Stimulated activated CD8-positive, alpha-beta memory T cell treated with anti-CD3 and anti-CD28 coated beads, Interleukin-15, amount 100 ng/mL, for 48 hours (primary cell): ENCODE data around the gene PSEN1.

ENCODE experiments used
- DNase-seq, 2 donors: peaks; one replicate each; pipeline ENCODE4 v3.0.0-alpha.2; 2020; ENCODE audit warnings: low read depth in 2 of 2

PSEN1 gene

GRCh38 chr14:73253721-73254120 lies 117.4 kb downstream of the PSEN1 start:
- no peak for DNase-seq

DNA sequence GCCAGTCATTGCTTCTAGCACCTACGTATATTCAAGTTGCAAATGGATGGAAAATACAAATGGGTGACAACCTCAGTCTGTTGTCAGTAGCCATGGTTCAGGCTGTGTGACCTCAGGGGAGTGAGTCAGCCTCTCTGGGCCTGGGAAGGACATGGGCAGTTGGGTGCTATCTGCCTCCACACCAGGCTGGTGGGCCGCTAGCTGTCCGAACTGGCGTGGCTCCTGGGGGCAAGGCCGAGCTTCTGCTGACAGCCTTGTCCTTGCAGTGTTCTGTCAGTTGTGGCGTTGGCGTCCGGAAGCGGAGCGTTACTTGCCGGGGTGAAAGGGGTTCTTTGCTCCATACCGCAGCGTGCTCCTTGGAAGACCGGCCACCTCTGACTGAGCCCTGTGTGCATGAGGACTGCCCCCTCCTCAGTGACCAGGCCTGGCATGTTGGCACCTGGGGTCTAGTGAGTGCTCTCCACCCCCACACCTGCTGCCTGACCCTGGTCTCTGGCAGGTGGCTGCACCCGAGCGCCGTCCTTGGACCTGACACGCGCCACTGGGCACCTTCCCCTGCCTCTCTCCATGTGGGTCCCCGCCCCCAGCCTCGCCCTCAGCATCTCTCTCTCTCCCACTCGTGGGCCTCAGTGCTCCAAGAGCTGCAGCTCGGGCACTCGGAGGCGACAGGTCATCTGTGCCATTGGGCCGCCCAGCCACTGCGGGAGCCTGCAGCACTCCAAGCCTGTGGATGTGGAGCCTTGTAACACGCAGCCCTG lies 118.1 kb downstream of the PSEN1 start:
- no peak for DNase-seq

DNA sequence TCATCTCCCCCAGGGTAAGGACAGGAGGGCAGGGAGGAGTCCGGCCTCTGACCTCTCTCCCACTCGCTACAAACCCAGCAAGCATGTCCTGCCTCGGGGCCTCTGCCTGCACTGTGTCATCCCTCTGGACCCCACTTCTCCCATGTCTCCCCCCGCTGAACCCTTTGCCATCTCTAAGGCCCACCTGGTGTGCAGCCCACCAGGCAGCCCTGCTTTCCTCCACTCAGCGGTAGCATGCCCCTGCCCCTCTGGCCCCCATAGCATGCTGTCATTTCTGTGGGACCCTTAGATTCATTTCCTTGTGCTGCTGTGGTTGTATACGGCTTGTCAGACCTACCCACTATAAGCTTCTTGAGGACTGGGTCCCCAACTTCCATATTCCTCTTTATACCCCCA lies 118.7 kb downstream of the PSEN1 start:
- no peak for DNase-seq

DNA sequence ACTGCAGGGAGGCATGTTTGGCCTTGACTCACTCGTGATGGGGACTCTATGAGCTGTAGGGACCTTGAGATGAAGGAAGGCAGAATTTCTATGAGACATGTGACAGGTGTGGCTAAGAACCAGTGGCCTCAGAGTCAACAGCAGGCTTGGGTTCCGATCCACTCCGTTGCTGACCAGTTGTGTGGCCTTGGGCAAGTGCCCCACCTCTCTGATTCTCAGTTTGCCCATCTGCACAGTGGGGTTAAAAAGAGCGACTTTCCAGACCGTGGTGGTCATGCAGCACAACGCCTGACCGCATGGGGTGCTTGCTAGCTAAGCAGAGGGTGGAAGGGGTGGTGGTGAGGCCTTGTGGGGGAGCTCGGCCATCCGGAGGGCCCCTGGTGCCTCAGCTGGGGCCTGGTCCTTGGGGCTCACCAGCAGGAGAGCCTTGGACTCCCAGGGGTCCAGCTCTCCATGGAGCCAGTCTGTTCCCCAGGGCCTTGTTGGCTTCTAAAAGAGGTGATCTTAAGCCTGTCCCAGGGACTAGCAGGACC lies 119.5 kb downstream of the PSEN1 start:
- no peak for DNase-seq

GRCh38 chr14:73258076-73258475 lies 121.8 kb downstream of the PSEN1 start:
- DNase-seq, result no peak

GRCh38 chr14:73258845-73259611 lies 122.7 kb downstream of the PSEN1 start:
- no peak for DNase-seq

DNA sequence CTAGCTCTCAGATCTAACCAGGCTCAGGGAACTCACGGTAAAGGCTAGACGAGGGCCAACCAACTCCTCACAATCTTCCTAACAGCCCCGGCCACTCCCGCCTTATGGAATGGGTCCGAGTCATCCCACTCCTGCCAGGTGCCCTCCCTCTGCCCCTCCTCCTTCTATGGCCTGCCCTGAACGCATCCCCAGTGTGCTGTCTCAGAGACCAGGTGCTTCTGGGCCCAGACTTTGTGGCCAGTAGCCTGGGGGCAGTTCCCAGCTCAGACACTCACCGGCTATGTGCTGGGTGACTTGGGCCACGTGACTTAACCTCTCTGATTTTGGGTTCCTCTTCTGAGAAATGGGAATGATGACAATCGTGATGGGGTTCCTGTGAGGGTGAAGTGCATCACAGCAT lies 123.5 kb downstream of the PSEN1 start:
- DNase-seq, result no peak

GRCh38 chr14:73260574-73260973 lies 124.3 kb downstream of the PSEN1 start:
- no peak for DNase-seq

DNA sequence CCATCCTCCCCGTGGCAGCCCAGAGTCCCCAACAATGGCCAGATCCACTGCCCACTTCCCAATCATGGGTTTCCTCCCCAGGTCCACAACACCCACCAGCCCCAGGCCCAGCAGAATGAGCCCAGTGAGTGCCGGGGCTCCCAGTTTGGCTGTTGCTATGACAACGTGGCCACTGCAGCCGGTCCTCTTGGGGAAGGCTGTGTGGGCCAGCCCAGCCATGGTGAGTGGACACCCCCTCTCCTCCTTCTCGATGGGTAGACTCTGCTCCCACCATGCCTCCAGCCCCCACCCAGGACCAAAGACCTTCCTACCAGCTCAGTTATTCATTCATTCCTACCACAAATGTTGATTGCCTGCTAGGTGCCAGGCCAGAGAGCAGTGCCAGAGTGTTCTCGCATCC lies 124.8 kb downstream of the PSEN1 start:
- DNase-seq, result no peak

DNA sequence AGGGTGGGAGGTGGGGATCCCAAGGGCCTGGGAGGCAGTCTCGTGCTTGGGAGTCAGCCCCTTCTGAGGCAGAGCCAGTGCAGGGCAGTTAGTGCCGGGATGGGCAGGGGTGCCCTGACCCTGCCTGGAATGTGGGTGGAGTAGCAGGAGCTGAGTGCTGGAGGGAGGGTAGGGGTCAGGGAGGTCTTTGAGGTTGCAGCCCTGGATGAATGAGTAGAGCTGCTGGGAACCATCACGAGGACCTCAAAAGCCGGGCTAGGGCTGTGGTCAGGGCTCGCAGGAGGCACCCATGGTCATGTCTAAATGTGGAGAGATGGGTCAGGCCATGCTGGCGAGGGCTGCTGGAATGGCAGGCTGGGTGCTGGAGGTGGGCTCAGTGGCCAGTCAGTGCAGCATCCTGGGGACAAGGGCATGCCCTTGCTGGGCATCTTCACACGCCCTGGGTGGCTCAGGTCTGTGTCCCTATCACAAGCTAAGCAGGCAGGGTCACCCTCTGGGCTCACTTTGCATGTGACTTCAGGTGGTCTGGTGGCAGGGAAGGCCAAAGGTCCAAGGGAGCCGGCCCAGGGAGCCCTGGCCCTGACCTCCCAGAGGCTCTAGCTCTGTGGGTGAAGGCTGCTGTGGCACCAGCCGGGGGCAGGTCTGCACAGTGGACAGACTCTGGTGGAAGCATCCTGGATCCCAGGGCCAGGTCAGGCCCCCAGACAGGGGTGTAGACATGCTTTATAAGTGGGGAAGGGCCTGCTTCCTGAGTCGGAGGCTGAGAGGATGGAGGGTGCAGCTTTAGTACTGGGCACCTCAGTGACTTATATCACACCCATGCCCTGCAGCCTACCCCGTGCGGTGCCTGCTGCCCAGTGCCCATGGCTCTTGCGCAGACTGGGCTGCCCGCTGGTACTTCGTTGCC lies 125.5 kb downstream of the PSEN1 start:
- DNase-seq, result no peak

DNA sequence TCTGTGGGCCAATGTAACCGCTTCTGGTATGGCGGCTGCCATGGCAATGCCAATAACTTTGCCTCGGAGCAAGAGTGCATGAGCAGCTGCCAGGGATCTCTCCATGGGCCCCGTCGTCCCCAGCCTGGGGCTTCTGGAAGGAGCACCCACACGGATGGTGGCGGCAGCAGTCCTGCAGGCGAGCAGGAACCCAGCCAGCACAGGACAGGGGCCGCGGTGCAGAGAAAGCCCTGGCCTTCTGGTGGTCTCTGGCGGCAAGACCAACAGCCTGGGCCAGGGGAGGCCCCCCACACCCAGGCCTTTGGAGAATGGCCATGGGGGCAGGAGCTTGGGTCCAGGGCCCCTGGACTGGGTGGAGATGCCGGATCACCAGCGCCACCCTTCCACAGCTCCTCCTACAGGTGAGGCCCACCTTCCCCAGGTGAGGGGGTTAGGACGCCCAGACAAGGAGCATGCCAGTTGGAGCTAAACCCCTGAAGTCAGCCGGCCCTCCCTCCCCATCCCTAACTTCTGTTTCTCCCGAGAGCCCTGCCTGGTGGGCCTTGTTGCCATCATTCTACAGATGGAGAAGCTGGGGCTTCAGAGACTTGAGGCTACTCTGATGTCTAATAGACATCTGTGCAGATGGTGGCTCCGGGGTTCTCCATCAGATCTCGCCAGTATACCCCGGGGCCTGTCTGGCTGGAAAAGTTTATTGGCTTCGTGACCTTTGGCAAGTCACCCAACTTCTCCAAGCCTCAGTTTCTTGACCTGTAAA lies 126.3 kb downstream of the PSEN1 start:
- DNase-seq, result no peak

GRCh38 chr14:73263606-73264005 lies 127.3 kb downstream of the PSEN1 start:
- DNase-seq, result no peak

DNA sequence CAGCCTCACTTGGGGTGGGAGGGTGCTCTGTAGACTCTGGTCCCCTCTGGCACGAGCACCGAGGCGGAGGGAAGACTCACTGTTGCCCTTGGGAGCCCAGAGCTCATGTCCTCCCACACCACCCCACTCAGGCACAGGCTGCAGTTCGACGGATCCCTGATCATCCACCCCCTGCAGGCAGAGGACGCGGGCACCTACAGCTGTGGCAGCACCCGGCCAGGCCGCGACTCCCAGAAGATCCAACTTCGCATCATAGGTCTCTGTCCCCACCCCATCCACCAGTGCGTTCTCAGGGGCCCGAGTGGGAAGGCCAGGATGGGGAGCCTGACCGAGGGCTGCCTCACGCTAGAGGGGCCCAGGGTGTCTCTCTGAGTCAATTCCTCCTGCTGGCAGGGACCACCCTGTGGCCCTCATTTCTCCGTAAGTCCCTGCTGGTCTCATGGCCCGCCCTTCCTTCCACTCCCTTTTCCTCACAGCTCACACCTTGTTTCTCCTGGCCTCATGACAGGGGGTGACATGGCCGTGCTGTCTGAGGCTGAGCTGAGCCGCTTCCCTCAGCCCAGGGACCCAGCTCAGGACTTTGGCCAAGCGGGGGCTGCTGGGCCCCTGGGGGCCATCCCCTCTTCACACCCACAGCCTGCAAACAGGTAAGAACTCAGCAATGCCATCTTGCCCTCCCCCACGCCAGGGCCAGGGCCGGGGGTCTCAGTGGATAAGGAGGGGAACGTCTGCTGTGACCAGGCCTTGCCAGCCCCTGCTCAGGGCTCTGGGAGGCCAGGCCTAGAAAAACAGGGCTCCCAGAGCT lies 128.0 kb downstream of the PSEN1 start:
- DNase-seq, result no peak

GRCh38 chr14:73264885-73265720 lies 128.8 kb downstream of the PSEN1 start:
- DNase-seq, result no peak

GRCh38 chr14:73265721-73266046 lies 129.4 kb downstream of the PSEN1 start:
- DNase-seq, result no peak

DNA sequence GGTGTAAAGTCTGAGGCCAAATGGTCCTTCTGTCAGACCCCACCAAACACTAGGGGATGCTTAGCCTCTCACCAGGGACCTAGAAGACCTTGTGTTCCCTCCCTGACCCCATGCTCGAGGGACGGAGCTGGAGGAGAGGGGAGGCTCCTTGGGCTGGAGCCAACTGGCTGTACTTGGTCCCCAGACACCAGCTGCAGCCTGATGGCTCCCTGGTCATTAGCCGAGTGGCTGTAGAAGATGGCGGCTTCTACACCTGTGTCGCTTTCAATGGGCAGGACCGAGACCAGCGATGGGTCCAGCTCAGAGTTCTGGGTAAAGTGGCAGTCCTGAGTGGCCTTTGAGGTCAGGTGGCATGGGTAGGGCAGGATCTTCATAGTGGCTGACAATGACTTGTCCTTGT lies 130.0 kb downstream of the PSEN1 start:
- DNase-seq, result no peak

DNA sequence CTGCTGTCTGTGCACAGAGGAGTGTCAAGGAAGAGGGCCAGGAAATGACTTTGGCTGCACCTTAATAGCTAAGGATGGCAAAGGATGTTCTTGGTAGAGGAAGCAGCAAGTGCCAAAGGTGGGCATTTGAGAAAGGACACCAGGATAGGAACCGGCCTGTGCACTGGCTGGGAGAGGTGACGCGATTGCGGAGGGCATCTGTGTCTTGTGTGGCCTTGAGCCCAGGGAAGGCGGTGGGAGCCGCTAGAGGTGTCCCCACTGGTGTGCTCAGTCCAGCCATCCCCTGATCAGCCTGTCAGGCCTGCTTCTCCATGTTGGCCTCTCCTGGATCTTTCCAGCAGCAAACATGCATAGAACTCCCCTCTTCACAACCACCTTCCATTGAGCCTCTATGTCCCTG lies 131.2 kb downstream of the PSEN1 start:
- no peak for DNase-seq

GRCh38 chr14:73269729-73270531 lies 133.6 kb downstream of the PSEN1 start:
- no peak for DNase-seq

DNA sequence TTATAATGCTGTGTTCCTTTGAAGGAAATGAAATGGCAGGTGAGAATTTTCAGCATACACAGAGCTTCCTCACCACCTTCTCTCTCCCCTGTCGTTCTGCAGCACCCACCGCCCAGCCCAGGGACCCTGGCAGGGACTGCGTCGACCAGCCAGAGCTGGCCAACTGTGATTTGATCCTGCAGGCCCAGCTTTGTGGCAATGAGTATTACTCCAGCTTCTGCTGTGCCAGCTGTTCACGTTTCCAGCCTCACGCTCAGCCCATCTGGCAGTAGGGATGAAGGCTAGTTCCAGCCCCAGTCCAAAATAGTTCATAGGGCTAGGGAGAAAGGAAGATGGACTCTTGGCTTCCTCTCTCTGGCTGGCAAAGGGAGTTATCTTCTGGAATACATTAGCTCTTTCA lies 136.1 kb downstream of the PSEN1 start:
- no peak for DNase-seq
